MCF 10A (cell line): ENCODE data around the gene SERPINA1. TPM values are rescaled to one million over a fixed set of nuclear protein-coding genes. Genes with fewer than 3 reads are reported as not detected.

Experiments used
- BruUV-seq: library from RNA; stranded (reverse); fragments of 400-500 nt; replicated peaks from 2 replicates; lab custom pipeline; 2021; lab: Mats Ljungman, UMichigan
- CTCF ChIA-PET: fragments of 300-600 bp; sonication (Branson Sonifier 250); formaldehyde crosslinking; extraction: SDS; loops from one replicate; lab custom pipeline; 2021; ENCODE audit warnings: antibody characterized with exemption, inconsistent platforms; lab: Yijun Ruan, JAX
- POLR2A ChIA-PET: fragments of 300-600, 350-650 bp; sonication (Branson Sonifier 250); formaldehyde crosslinking; extraction: SDS; loops from one replicate; lab custom pipeline; 2020; ENCODE audit warnings: antibody characterized with exemption, inconsistent platforms; lab: Yijun Ruan, JAX
- DNase-seq: peaks from one replicate; pipeline ENCODE4 v3.0.0-alpha.2; 2018; ENCODE audit not compliant: unreplicated experiment
- H3K27ac Mint-ChIP-seq: one replicate; pipeline ENCODE4 v1.8.0; 2022; ENCODE audit warnings: mild to moderate bottlenecking, low read depth, mixed read lengths; ENCODE audit not compliant: unreplicated experiment
- H3K27me3 Mint-ChIP-seq: one replicate; pipeline ENCODE4 v1.8.0; 2022; ENCODE audit warnings: mixed read lengths; ENCODE audit not compliant: insufficient read depth, unreplicated experiment
- H3K36me3 Mint-ChIP-seq: one replicate; pipeline ENCODE4 v1.8.0; 2022; ENCODE audit warnings: mild to moderate bottlenecking, moderate library complexity, mixed read lengths; ENCODE audit not compliant: insufficient read depth, unreplicated experiment
- H3K4me1 Mint-ChIP-seq: one replicate; pipeline ENCODE4 v1.8.0; 2022; ENCODE audit warnings: mixed read lengths; ENCODE audit not compliant: insufficient read depth, unreplicated experiment
- H3K4me3 Mint-ChIP-seq: one replicate; pipeline ENCODE4 v1.8.0; 2022; ENCODE audit warnings: mild to moderate bottlenecking, moderate library complexity, mixed read lengths; ENCODE audit not compliant: unreplicated experiment
- H3K9me3 Mint-ChIP-seq: one replicate; pipeline ENCODE4 v1.8.0; 2022; ENCODE audit warnings: mixed read lengths; ENCODE audit not compliant: unreplicated experiment
- intact Hi-C: fragments of 100-400 bp; cut with micrococcal nuclease; formaldehyde crosslinking; loops from 2 replicates; pipeline ENCODE4 v1.14.1; 2022
- total RNA-seq: library from RNA; stranded (reverse); gene quantifications from 2 replicates; pipeline ENCODE4 v1.2.3, GENCODE V29; 2022
- TF ChIP-seq, protein P1 (sequence below): fragments of 200-600 bp; IDR thresholded peaks from one replicate; pipeline ENCODE4 v1.8.0; 2022; ENCODE audit warnings: antibody characterized with exemption, mild to moderate bottlenecking; ENCODE audit not compliant: unreplicated experiment

The SERPINA1 gene
- total RNA-seq, 1 experiment from 2014 or later: 42.5 TPM

DNA sequence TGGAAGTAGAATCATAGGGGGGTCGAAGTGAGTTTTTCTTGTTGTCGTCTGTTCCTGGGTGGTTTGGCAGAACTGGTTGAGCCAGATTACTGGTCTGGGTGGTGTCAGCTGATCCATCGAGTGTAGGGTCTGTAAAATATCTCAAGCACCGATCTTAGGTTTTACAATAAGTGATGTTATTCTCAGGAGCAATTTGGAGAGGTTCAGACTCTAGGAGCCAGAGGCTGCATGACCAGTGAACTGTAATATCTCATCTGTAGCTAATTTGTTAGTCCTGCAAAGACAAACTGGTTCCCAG, 9.7 kb upstream of the SERPINA1 start:
- no peak for DNase-seq
- Mint-ChIP-seq H3K36me3 (no peaks in the 10 kb centered on the region), H3K4me1 (peaks cover 19% of the 10 kb centered on the region), H3K27me3 (no peaks in the 10 kb centered on the region), H3K9me3 (no peaks in the 10 kb centered on the region), H3K27ac (no peak overlapping the region), H3K4me3 (no peak overlapping the region)
- ChIA-PET CTCF (interaction anchor here (0.6 to 1.8 kb wide), 2 partner anchors 88 to 347 kb away, joined by 4 to 5 read pairs; no protein-coding TSS in a partner anchor), POLR2A (no interaction called here)
- no TSS peak for BruUV-seq
- TF ChIP-seq, protein P1, sequence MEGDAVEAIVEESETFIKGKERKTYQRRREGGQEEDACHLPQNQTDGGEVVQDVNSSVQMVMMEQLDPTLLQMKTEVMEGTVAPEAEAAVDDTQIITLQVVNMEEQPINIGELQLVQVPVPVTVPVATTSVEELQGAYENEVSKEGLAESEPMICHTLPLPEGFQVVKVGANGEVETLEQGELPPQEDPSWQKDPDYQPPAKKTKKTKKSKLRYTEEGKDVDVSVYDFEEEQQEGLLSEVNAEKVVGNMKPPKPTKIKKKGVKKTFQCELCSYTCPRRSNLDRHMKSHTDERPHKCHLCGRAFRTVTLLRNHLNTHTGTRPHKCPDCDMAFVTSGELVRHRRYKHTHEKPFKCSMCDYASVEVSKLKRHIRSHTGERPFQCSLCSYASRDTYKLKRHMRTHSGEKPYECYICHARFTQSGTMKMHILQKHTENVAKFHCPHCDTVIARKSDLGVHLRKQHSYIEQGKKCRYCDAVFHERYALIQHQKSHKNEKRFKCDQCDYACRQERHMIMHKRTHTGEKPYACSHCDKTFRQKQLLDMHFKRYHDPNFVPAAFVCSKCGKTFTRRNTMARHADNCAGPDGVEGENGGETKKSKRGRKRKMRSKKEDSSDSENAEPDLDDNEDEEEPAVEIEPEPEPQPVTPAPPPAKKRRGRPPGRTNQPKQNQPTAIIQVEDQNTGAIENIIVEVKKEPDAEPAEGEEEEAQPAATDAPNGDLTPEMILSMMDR: no peak
- intact Hi-C loops: no loop called here

DNA sequence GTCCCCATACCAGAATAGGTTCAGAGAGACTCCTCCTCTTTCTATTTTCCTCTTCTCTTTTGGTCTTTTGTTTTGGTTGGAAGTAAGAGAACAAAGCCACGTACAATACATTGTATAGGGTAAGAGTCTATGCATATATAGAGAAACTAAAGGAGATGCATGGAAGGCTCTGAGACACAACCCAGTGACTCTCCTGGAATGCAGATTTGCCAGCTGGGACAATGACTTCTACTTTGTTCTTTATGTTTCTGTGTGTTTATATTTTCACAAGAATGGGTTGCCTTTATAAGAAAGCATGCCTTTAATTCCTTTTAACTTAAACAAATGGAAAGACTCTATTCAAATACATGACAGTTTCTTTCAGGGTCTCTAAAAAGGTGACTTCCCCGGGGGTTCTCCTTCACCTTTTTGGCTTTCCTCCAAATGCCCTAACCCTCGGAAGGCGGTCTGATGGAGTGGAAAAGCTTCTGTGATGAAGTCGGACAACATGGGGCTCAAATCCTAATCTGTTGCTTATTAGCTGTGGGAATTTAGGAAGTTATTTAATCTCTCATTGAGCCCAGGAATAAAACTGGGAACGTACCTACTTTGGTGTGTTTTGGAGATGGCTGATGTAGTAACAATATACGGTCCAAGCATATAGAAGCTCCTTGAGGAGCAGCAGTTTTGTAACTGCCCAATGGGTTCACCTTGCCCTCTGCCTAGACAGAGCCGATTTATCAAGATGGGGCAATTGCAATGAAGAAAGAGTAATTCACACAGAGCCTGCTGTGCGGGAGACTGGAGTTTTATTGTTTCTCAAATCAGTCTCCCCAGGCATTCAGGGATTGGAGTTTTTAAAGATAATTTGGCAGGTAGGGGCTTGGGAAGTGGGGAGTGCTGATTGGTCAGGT, 9.1 kb upstream of the SERPINA1 start:
- TF ChIP-seq, protein P1: no peak
- Mint-ChIP-seq H3K4me1 (peaks cover 23% of the 10 kb centered on the region), H3K9me3 (no peaks in the 10 kb centered on the region), H3K36me3 (no peaks in the 10 kb centered on the region), H3K27me3 (no peaks in the 10 kb centered on the region), H3K27ac (no peak overlapping the region), H3K4me3 (no peak overlapping the region)
- ChIA-PET POLR2A (no interaction called here), CTCF (interaction anchor here (0.6 to 1.8 kb wide), 2 partner anchors 88 to 347 kb away, joined by 4 to 5 read pairs; no protein-coding TSS in a partner anchor)
- no peak for DNase-seq
- intact Hi-C loops: no loop called here
- no TSS peak for BruUV-seq

GRCh38 chr14:94396628-94397225, 8.3 kb upstream of the SERPINA1 start:
- Mint-ChIP-seq H3K27me3 (no peaks in the 10 kb centered on the region), H3K9me3 (no peaks in the 10 kb centered on the region), H3K36me3 (no peaks in the 10 kb centered on the region), H3K4me3 (no peak overlapping the region), H3K4me1 (peaks cover 31% of the 10 kb centered on the region), H3K27ac (no peak overlapping the region)
- POLR2A ChIA-PET: no interaction called here
- intact Hi-C loops: no loop called here
- BruUV-seq: no TSS peak
- TF ChIP-seq, protein P1: no peak
- CTCF ChIA-PET: interaction anchor here (0.5 to 1.8 kb wide), 2 partner anchors 32 to 89 kb away, joined by 5 to 6 read pairs; no protein-coding TSS in a partner anchor
- DNase-seq: no peak

GRCh38 chr14:94395888-94396574, 7.6 kb upstream of the SERPINA1 start:
- TF ChIP-seq, protein P1: no peak
- CTCF ChIA-PET: interaction anchor here (0.5 to 0.8 kb wide), 2 partner anchors 33 to 90 kb away, joined by 3 to 6 read pairs; no protein-coding TSS in a partner anchor
- Mint-ChIP-seq H3K27me3 (no peaks in the 10 kb centered on the region), H3K9me3 (no peaks in the 10 kb centered on the region), H3K27ac (no peak overlapping the region), H3K36me3 (no peaks in the 10 kb centered on the region), H3K4me1 (peaks cover 36% of the 10 kb centered on the region), H3K4me3 (no peak overlapping the region)
- POLR2A ChIA-PET: no interaction called here
- no TSS peak for BruUV-seq
- DNase-seq: no peak
- intact Hi-C loops: no loop called here
